SW480 (cell line): ENCODE data around the gene ATP5MK.
A peak's percentile ranks its signal among the peaks of the same experiment; 100 is the strongest.
"Not testable (repeated sequence)": the region's sequence is repeated elsewhere in the genome, so short reads cannot be mapped to it uniquely, and the experiment has no call there.

Source experiments
- DNase-seq: peaks from one replicate; pipeline ENCODE4 v3.0.0-alpha.2; 2016; ENCODE audit warnings: low spot score

Gene ATP5MK

DNA sequence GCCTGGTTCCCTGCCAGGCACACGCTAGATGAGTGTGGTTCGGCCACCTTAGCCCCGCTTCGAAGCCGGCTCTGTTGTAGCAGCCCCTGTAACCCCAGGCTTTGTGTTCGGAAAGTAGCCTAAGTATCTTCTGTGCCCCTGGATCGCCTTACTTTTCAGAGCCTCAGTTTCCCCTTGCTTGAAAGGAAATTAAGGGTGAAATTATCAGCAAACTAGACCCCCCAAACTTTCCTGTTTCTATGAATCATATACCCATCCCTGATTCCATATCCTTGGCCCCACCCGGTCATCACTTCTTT lies 463 bp upstream of the ATP5MK start:
- no peak for DNase-seq

DNA sequence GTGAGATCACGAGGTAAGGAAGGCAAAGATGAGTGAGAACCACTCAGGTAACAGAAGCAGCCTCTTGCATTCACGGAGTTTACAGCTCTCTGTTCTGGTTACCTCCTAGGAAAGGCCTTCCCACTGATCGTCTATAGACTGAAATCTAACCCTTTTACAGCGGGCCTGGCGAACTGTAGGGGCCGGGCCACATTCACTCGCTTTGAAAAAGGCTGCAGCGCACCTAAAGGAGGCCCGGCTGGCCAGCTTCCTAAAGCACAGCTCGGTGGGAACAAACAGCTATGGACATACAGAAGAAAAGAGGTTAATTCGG lies 565 bp downstream of the ATP5MK start:
- DNase-seq = peak; percentile 26

DNA sequence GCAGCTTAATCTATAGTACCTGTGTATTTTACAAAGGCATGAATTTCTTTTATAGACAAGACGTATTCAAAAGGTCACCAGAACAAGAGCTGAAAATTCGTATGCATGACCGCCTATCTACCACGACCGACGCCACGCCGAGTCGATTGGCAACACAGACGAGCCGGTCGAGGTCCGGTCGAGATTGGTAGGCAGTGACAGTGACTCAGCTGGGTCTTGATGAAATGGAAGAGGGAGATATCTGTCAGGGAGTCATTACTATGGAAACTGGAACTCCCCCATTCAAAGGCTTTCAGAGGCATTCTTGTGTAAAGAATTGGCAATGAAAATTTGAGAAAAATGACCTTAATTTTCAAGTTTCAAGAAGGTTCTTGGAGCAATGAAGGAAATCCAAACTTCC lies 2.1 kb downstream of the ATP5MK start:
- no peak for DNase-seq

DNA sequence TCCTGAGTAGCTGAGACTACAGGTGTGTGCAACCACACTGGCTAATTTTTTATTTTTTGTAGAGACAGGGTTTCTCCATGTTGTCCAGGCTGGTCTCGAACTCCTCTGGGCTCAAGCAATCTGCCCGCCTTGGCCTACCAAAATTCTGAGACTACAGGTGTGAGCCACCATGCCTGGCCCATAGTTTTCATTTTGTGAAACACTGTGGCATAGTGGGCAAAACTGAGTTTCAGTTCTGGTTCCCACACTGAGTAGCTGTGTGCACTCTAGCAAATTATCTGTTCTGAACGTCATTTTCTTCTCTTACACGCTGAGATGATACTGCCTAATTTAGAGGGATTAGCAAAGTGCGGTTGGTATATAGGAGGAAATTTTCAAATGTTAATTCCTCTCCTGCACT lies 13.5 kb downstream of the ATP5MK start:
- no peak for DNase-seq

DNA sequence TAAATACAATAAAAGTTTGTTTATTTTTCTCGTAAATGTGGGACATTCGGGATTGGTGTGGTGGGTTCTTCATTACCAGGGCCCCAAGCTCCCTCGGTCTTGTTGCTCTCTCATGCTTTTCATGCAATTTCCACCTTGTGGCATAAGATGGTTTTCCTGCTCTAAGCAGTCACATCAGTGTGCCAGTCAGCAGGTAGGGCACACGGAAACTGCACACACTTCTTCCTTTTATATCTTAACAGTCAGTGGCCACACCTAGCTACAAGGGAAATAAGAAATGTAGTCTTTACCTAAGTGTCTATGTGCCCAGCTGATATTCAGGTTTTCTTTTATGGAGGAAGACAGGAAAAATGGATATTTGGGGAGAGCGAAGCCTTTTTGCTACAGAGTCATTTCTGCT lies 22.0 kb downstream of the ATP5MK start:
- DNase-seq = no peak

DNA sequence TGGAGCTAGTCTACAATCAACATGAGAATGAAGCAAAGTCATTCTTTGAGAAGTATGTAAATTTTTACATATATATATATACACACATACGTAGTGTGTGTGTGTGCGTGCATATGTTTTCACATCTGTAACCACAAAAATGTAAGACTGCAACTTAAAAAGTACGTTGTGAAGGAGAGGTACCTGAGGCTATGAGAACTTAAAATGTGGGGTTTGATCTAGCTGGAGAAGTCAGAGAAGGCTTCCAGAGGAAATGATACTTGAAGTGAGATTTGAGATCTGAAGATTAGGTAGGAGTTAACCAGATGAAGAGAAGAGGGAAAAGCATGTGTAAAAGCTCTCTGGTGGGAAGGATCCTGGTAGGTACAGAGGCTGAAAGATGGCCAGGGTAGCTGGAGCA lies 22.7 kb downstream of the ATP5MK start:
- no peak for DNase-seq

DNA sequence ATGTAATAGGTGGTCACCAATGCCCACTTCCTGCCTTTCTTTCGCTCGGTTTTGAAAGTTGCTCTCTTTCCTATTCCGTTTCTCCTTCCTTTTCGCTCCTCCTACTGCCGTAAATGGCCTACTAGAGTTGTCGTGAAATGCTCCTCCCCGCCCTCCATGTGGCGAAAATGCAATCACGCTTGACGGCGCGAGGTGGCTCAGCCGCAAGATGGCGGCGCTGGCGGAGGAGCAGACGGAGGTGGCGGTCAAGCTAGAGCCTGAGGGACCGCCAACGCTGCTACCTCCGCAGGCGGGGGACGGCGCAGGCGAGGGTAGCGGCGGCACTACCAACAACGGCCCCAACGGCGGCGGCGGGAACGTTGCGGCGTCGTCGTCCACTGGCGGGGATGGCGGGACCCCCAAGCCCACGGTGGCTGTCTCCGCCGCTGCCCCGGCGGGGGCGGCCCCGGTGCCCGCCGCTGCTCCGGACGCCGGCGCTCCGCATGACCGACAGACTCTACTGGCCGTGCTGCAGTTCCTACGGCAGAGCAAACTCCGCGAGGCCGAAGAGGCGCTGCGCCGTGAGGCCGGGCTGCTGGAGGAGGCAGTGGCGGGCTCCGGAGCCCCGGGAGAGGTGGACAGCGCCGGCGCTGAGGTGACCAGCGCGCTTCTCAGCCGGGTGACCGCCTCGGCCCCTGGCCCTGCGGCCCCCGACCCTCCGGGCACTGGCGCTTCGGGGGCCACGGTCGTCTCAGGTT lies 28.3 kb downstream of the ATP5MK start, which contains the start of gene TAF5:
Gene TAF5 (plus strand): TSS at position 195 of the 737 bp plus-strand sequence. CDS start 14 bp downstream, at position 209.
- DNase-seq = peak; percentile 96

DNA sequence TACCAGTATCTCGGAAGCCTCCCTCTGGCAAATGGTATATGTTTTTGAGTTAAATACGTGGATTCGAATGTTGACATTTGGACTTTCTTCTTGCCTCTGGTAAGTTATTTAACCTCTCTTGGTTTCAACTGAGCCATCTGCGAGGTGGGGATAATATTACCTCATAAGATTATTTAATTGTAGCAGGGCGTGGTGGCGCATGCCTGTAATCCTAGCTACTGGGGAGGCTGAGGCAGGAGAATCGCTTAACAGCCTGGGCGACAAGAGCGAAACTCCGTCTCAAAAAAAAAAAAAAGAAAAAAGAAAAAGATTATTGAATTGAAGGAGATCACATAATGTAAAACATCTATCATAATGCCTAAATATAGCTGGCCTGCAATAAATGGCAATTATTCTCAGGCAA lies 28.9 kb downstream of the ATP5MK start:
- no peak for DNase-seq

DNA sequence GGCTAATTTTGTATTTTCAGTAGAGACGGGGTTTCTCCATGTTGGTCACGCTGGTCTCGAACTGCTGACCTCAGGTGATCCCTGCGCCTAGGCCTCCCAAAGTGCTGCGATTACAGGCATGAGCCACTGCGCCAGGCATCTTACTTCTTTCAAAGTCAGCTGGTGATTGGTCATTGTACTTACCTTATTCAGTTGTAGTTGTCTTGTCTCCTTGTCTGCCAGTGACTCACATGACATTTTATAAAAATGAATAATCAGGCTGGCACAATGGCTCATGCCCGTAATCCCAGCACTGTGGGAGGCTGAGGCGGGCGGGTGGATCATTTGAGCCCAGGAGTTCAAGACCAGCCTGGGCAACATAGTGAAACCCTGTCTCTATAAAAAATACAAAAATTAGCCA lies 35.5 kb downstream of the ATP5MK start:
- not testable (repeated sequence) for DNase-seq

DNA sequence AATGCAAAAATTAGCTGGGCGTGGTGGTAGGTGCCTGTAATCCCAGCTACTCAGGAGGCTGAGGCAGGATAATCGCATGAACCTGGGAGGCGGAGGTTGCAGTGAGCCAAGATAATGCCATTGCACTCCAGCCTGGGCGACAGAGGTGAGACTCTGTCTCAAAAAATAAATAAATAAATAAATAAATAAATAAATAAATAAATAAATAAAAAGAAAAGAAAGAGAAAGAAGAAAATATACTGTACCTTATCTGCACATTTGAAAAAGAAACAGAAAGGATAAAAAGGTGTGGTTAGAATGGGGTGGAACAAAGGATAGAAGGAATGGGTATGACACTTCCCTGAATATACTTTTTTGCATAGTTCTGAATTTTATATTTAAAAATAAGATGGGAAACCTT lies 36.8 kb downstream of the ATP5MK start:
- DNase-seq = not testable (repeated sequence)

DNA sequence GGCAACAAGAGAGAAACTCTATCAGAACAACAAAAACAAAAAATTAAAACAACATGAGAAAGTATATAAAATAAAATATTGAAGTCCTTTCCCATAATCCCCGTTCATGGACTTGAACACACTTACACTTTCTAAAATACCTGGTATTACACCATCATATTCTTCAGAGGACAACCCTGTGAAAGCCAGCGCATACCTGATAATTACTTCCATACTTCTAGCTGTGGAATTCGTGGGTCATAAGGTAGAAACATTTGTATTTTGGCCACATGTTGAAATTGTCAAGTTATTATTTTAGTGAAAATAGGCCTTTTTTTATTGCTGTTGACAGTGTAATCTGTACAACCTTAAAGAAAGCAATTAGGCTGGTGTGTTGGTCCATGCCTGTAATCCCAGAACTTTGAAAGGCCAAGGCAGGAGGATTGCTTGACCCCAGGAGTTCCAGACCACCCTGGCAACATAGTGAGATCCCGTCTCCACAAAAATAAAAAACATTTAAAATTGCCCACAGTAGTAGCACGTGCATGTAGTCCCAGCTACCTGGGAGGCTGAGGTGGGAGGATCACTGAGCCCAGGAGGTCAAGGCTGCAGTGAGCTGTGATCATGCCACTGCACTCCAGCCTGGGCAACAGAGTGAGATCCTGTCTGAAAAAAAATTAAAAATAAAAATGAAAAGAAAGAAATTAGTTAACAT lies 40.2 kb downstream of the ATP5MK start:
- DNase-seq = no peak

DNA sequence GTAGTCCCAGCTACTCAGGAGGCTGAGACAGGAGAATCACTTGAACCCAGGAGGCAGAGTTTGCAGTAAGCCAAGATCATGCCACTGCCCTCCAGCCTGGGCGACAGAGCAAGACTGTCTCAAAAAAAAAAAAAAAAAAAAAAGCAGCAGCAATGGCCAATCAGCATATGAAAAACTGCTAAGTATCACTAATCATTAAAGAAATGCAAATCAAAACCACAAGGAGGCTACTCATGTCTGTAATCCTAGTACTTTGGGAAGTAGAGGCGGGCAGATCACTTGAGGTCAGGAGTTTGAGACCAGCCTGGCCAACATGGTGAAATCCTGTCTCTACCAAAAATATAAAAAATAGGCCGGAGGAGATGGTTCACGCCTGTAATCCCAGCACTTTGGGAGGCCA lies 41.7 kb downstream of the ATP5MK start:
- DNase-seq = not testable (repeated sequence)

DNA sequence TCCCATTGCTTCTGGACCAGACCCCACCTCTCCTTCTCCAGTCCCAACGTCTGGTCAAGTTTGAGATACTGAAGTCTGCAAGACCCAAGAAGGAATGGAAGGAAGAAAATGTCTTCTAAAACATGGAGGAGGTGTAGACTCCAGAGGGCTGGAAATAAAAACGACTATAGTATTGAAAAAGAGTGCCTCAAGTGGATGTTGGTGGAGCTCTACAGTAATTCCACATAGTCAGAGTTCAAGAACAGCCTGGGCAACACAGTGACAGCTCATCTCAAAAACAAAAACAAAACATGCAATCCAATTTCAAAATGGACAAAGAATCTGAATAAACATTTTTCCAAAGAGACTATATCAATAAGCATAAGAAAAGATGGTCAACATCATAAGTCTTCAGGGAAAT lies 43.0 kb downstream of the ATP5MK start:
- peak; percentile 8 for DNase-seq

DNA sequence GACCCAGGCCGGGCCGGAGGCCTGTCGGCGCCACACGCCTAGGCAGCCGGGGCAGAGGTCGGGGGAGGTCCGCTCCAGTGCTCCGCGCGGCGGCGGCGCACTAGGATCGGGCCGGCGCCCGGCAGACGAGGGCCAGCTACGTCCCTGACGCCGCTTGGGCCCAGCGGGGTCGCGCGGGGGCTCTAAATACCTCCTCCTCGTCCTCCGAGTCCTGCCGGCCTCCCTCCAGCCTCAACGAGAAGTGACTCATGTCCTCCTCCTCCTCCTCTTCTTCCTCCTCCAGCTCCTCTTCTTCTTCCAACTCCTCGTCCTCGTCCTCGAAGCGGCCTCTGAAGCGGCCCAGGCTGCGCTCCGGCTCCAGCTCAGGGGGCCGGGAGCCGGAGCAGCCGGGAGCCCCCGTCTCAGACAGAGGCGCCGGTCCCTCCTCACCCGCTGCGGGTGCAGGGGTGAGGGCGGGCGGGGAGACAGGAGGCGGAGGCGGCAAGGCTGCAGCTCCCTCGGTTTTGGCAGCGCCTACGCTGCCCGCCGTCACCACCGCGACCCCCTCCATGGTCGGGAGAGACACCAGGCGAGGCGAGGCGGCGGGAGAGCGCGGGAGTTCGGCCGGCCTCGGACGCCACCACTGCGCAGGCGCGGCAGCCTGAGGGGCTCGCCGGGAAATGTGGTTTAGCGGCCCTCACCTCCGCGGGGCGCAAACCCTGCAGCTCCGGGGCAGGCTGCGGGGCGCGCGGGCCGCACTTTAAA lies 45.6 kb downstream of the ATP5MK start, which contains the start of gene PCGF6:
Gene PCGF6 (minus strand): TSS at position 624 of the 744 bp plus-strand sequence. CDS start 74 bp downstream, at position 550.
- peak; percentile 73 for DNase-seq

DNA sequence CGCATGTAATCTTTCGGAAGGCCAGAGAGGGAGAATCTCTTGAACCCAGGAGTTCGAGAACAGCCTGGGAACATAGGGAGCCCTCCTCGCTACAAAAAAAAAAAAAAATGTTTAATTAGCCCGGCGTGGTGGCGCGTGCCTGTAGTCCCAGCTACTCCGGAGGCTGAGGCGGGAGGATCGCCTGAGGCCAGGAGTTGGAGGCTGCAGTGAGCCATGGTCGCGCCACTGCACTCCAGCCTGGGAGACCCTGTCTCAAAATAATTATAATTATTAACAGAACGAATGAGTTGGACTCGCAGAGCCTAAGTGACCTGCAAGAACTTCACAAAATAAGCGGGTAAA lies 46.1 kb downstream of the ATP5MK start:
- DNase-seq = no peak
